K562 (cell line): ENCODE measurements around the gene DNASE2B. TPM values are rescaled to one million over a fixed set of nuclear protein-coding genes. Genes with fewer than 3 reads are reported as not detected.

Experiments used
- ATAC-seq: fragments of 200-7000 bp; cut with Tn5 transposase; 3 replicates; pipeline ENCODE4 v1.9.1; 2020; ENCODE audit warnings: moderate library complexity
- BruUV-seq: library from RNA; stranded (reverse); fragments of 400-500 nt; replicated peaks from 2 replicates; lab custom pipeline; 2021; lab: Mats Ljungman, UMichigan
- CTCF ChIA-PET: fragments of 300-600 bp; formaldehyde crosslinking; extraction: SDS; loops from one replicate; lab custom pipeline; 2021; ENCODE audit warnings: low intra/inter-chr PET ratio; lab: Yijun Ruan, JAX
- POLR2A ChIA-PET: fragments of 300-600, 350-650 bp; sonication (Branson Sonifier 250); formaldehyde crosslinking; extraction: SDS; loops from one replicate; lab custom pipeline; 2021; ENCODE audit warnings: antibody characterized with exemption, inconsistent platforms; lab: Yijun Ruan, JAX
- DNase-seq, 4 experiments: peaks; one replicate each; pipeline versions ENCODE4 v3.0.0 to v3.0.0-alpha.2; 2011 to 2018; ENCODE audit warnings: low spot score in 3 of 4, mixed read lengths in 3 of 4; ENCODE audit errors: extremely low read depth in 1 of 4
- FAIRE-seq: peaks from 2 replicates; lab custom pipeline; 2011; peaks lifted over from hg19 to GRCh38; lab: Jason Lieb, UNC
- H2AFZ ChIP-seq: 2 replicates; pipeline ENCODE4 v1.6.0; 2011; ENCODE audit warnings: low read depth, low read length, control low read depth, inconsistent platforms
- H3K27ac ChIP-seq: fragments of 200-600 bp; 3 replicates; pipeline ENCODE4 v1.8.0; 2011; ENCODE audit warnings: low read depth, mild to moderate bottlenecking, control low read depth, inconsistent platforms, low read length, moderate library complexity, mixed read lengths; ENCODE audit errors: extremely low read depth
- H3K27me3 ChIP-seq, 2 experiments: fragments of 300-600 bp in 1 of 2; 2 replicates in 1 of 2; 3 replicates in 1 of 2; pipeline versions ENCODE4 v1.6.0 to v1.8.0; 2011; ENCODE audit warnings: inconsistent platforms in 2 of 2, low read length in 2 of 2, mild to moderate bottlenecking in 1 of 2, mixed read lengths in 1 of 2, moderate library complexity in 1 of 2; ENCODE audit not compliant: control insufficient read depth in 2 of 2, insufficient read depth in 2 of 2
- H3K36me3 ChIP-seq: fragments of 300-600 bp; 3 replicates; pipeline ENCODE4 v1.8.0; 2011; ENCODE audit warnings: mild to moderate bottlenecking, low read length, inconsistent platforms; ENCODE audit not compliant: control insufficient read depth, insufficient read depth
- H3K4me1 ChIP-seq, 2 experiments: fragments of 200-600 bp in 1 of 2; replicated peaks in 1 of 2; 2 replicates in 1 of 2; 3 replicates in 1 of 2; pipeline versions ENCODE4 v1.5.1 to v1.8.0; 2011; ENCODE audit warnings: inconsistent platforms in 2 of 2, low read length in 2 of 2, mild to moderate bottlenecking in 1 of 2, mixed read lengths in 1 of 2, moderate library complexity in 1 of 2; ENCODE audit not compliant: control insufficient read depth in 2 of 2, insufficient read depth in 2 of 2
- H3K4me2 ChIP-seq: 2 replicates; pipeline ENCODE4 v1.6.1; 2011; ENCODE audit warnings: low read length, control low read depth, inconsistent platforms, mixed read lengths; ENCODE audit not compliant: insufficient read depth
- H3K4me3 ChIP-seq: fragments of 200-600 bp; sonication (generic), shearing (Covaris generic); 2 replicates; pipeline ENCODE4 v1.5.1; 2016; ENCODE audit warnings: control low read depth, inconsistent platforms
- H3K79me2 ChIP-seq: fragments of 200-600 bp; 3 replicates; pipeline ENCODE4 v1.8.0; 2011; ENCODE audit warnings: low read length, inconsistent platforms; ENCODE audit not compliant: control insufficient read depth, insufficient read depth
- H3K9ac ChIP-seq, 2 experiments: 2 replicates each; pipeline versions ENCODE4 v1.6.0 to v1.6.1; 2011; ENCODE audit warnings: low read depth in 2 of 2, low read length in 2 of 2, control low read depth in 1 of 2, inconsistent platforms in 1 of 2, mild to moderate bottlenecking in 1 of 2, mixed read lengths in 1 of 2; ENCODE audit not compliant: insufficient read depth in 1 of 2
- H3K9me1 ChIP-seq: one replicate; pipeline ENCODE4 v1.6.0; 2011; ENCODE audit warnings: inconsistent platforms, mild to moderate bottlenecking, low read length, moderate library complexity; ENCODE audit not compliant: control insufficient read depth, insufficient read depth
- H3K9me3 ChIP-seq: replicated peaks from 2 replicates; pipeline ENCODE4 v1.5.1; 2011; ENCODE audit warnings: low read depth, low read length, inconsistent platforms; ENCODE audit not compliant: control insufficient read depth, insufficient read depth
- H4K20me1 ChIP-seq: replicated peaks from 2 replicates; pipeline ENCODE4 v1.6.1; 2011; ENCODE audit warnings: low read length, inconsistent platforms, mixed read lengths; ENCODE audit not compliant: control insufficient read depth, insufficient read depth
- JUND ChIP-seq, 2 experiments: IDR thresholded peaks; 2 replicates in 1 of 2; 3 replicates in 1 of 2; pipeline ENCODE4 v1.6.1; 2011; ENCODE audit warnings: borderline replicate concordance in 2 of 2, low read depth in 2 of 2, low read length in 2 of 2, improper control_type of control experiment in 1 of 2, missing biosample characterization in 1 of 2, missing genetic modification characterization in 1 of 2, missing genetic modification reagents in 1 of 2
- MAZ ChIP-seq, 2 experiments: fragments of 450-650 bp in 1 of 2; sonication (generic) in 1 of 2; formaldehyde crosslinking; IDR thresholded peaks in 1 of 2; conservative IDR thresholded peaks in 1 of 2; 2 replicates each; pipeline versions ENCODE4 v1.4.0 to v1.5.0; 2020; ENCODE audit warnings: mild to moderate bottlenecking in 1 of 2, missing genetic modification reagents in 1 of 2
- POLR2AphosphoS5 ChIP-seq: IDR thresholded peaks from 2 replicates; pipeline ENCODE4 v1.6.1; 2011; ENCODE audit warnings: mild to moderate bottlenecking, low read depth, low read length, moderate library complexity; ENCODE audit not compliant: control insufficient read depth, insufficient read depth
- RBM17 ChIP-seq: fragments of 200-400 bp; formaldehyde crosslinking; IDR thresholded peaks from 2 replicates; pipeline ENCODE4 v1.6.1; 2017; ENCODE audit warnings: low read depth, mild to moderate bottlenecking, low read length, borderline replicate concordance
- SAP30 ChIP-seq: fragments of 200-600 bp; sonication (generic); IDR thresholded peaks from 2 replicates; pipeline ENCODE4 v1.6.1; 2012; ENCODE audit warnings: borderline replicate concordance, low read depth, mild to moderate bottlenecking, moderate library complexity, low read length, control low read depth, inconsistent platforms; ENCODE audit not compliant: insufficient read depth, poor library complexity, severe bottlenecking
- SRSF7 ChIP-seq: fragments of 200-400 bp; formaldehyde crosslinking; optimal IDR thresholded peaks from 2 replicates; pipeline ENCODE3; 2017; ENCODE audit warnings: mild to moderate bottlenecking, low read depth, low read length
- ZFX ChIP-seq: sonication (generic); formaldehyde crosslinking; IDR thresholded peaks from 2 replicates; pipeline ENCODE4 v1.8.0; 2022; ENCODE audit warnings: mild to moderate bottlenecking, missing genetic modification reagents, moderate library complexity
- ZNF263 ChIP-seq: sonication (generic); formaldehyde crosslinking; IDR thresholded peaks from 2 replicates; pipeline ENCODE4 v1.8.0; 2022; ENCODE audit warnings: mild to moderate bottlenecking, missing genetic modification reagents, borderline replicate concordance
- in situ Hi-C: fragments of 300-500 bp; cut with MboI; formaldehyde crosslinking; loops from 4 replicates; pipeline ENCODE4 v1.15.0; 2018; ENCODE audit warnings: inconsistent platforms, mixed read lengths
- intact Hi-C: fragments of 100-400 bp; cut with micrococcal nuclease; formaldehyde crosslinking; loops from 2 replicates; pipeline ENCODE4 v1.14.2; 2022
- polyA plus RNA-seq, 8 experiments: library from polyadenylated mRNA; depleted of rRNA in 4 of 8; stranded (reverse) in 5 of 8; unstranded in 3 of 8; fragments of >200 nt; fragmentation: Nextera tagmentation in 2 of 8; fragmentation: Illumina TruSeq in 1 of 8; extraction: Ambion mirVana in 2 of 8; extraction: Trizol in 1 of 8; gene quantifications; 2 replicates each; pipeline versions ENCODE4 v1.2.1 to v1.2.3, GENCODE V29; 2011 to 2014; ENCODE audit warnings: inconsistent platforms in 1 of 8, missing spikeins in 1 of 8
- total RNA-seq, 7 experiments: library from RNA; depleted of rRNA in 6 of 7; stranded (reverse); fragments of >200 nt in 6 of 7; fragmentation: Illumina TruSeq in 2 of 7; extraction: Trizol in 2 of 7; gene quantifications; 2 replicates each; pipeline versions ENCODE4 v1.2.1 to v1.2.3, GENCODE V29; 2011 to 2021; ENCODE audit warnings: low replicate concordance in 1 of 7
- TF ChIP-seq, protein P1 (sequence below): fragments of 450-650 bp; IDR thresholded peaks from one replicate; pipeline ENCODE4 v1.6.1; 2018; ENCODE audit warnings: mild to moderate bottlenecking, moderate library complexity; ENCODE audit not compliant: partially characterized antibody
- TF ChIP-seq, protein P2 (sequence below), 3 experiments: IDR thresholded peaks in 2 of 3; conservative IDR thresholded peaks in 1 of 3; 2 replicates each; pipeline ENCODE4 v1.5.1; 2011 to 2012; ENCODE audit warnings: low read length in 3 of 3, mild to moderate bottlenecking in 3 of 3, control low read depth in 2 of 3, improper control_type of control experiment in 1 of 3, inconsistent platforms in 1 of 3, low read depth in 1 of 3, mixed read lengths in 1 of 3, moderate library complexity in 1 of 3; ENCODE audit not compliant: insufficient read depth in 2 of 3
- TF ChIP-seq, protein P3 (sequence below): IDR thresholded peaks from 2 replicates; pipeline ENCODE4 v1.6.1; 2012; ENCODE audit warnings: low read depth, low read length, improper control_type of control experiment, borderline replicate concordance
- TF ChIP-seq, protein P4 (sequence below): sonication (generic); formaldehyde crosslinking; IDR thresholded peaks from 2 replicates; pipeline ENCODE4 v1.8.0; 2022; ENCODE audit warnings: mild to moderate bottlenecking, missing genetic modification reagents
- TF ChIP-seq, protein P5 (sequence below): fragments of 450-650 bp; formaldehyde crosslinking; IDR thresholded peaks from 2 replicates; pipeline ENCODE4 v1.4.0; 2020; ENCODE audit warnings: mild to moderate bottlenecking, moderate library complexity

Gene DNASE2B
- total and polyA plus RNA-seq, 9 of the 15 experiments (the other 6 are each of a cell fraction or from before 2014, with no cell fraction given), result not detected

DNA sequence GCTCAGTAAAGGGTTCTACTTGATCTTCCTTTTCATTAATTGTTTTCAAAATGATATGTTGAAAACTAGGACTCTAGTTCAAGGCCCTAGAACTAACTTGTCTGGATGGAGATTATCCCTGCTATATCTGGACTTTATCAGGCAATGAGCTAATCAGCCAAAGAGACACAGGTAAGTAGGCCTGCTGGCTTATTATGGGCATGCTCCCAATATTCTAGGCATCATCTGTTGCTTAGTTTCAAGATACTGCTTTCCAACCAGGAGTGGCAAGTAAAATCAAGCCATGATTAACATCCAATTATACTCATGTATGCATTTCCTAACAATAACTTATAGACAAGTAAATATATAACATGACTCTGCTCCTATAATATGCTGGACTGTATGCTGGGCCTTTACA, 4.2 kb downstream of the DNASE2B start:
- no peak overlapping the region for H2AFZ ChIP-seq
- no peaks in the 10 kb centered on the region for H3K79me2 ChIP-seq
- no peak for TF ChIP-seq JUND (IDR thresholded peaks at IDR 0.05; ENCODE audit: borderline replicate concordance, low read depth, low read length)
- TF ChIP-seq JUND (tag; IDR thresholded peaks at IDR 0.05; ENCODE audit: borderline replicate concordance, low read depth, low read length), result no peak
- TF ChIP-seq RBM17, result no peak
- TF ChIP-seq ZNF263 (CRISPR knock-in tag), result no peak
- TF ChIP-seq, protein P1, sequence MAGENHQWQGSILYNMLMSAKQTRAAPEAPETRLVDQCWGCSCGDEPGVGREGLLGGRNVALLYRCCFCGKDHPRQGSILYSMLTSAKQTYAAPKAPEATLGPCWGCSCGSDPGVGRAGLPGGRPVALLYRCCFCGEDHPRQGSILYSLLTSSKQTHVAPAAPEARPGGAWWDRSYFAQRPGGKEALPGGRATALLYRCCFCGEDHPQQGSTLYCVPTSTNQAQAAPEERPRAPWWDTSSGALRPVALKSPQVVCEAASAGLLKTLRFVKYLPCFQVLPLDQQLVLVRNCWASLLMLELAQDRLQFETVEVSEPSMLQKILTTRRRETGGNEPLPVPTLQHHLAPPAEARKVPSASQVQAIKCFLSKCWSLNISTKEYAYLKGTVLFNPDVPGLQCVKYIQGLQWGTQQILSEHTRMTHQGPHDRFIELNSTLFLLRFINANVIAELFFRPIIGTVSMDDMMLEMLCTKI, result no peak
- TF ChIP-seq ZFX (CRISPR knock-in tag), result no peak
- TF ChIP-seq, protein P2, sequence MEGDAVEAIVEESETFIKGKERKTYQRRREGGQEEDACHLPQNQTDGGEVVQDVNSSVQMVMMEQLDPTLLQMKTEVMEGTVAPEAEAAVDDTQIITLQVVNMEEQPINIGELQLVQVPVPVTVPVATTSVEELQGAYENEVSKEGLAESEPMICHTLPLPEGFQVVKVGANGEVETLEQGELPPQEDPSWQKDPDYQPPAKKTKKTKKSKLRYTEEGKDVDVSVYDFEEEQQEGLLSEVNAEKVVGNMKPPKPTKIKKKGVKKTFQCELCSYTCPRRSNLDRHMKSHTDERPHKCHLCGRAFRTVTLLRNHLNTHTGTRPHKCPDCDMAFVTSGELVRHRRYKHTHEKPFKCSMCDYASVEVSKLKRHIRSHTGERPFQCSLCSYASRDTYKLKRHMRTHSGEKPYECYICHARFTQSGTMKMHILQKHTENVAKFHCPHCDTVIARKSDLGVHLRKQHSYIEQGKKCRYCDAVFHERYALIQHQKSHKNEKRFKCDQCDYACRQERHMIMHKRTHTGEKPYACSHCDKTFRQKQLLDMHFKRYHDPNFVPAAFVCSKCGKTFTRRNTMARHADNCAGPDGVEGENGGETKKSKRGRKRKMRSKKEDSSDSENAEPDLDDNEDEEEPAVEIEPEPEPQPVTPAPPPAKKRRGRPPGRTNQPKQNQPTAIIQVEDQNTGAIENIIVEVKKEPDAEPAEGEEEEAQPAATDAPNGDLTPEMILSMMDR (IDR thresholded peaks at IDR 0.05 in 2 of 3, conservative IDR thresholded peaks at IDR 0.05 in 1 of 3; ENCODE audit: insufficient read depth in 2 of 3, low read depth in 1 of 3, low read length in 3 of 3), result no peak
- no peak for TF ChIP-seq SRSF7
- TF ChIP-seq, protein P3, sequence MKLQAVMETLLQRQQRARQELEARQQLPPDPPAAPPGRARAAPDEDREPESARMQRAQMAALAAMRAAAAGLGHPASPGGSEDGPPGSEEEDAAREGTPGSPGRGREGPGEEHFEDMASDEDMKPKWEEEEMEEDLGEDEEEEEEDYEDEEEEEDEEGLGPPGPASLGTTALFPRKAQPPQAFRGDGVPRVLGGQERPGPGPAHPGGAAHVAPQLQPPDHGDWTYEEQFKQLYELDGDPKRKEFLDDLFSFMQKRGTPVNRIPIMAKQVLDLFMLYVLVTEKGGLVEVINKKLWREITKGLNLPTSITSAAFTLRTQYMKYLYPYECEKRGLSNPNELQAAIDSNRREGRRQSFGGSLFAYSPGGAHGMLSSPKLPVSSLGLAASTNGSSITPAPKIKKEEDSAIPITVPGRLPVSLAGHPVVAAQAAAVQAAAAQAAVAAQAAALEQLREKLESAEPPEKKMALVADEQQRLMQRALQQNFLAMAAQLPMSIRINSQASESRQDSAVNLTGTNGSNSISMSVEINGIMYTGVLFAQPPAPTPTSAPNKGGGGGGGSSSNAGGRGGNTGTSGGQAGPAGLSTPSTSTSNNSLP, result no peak
- no peak for TF ChIP-seq MAZ (CRISPR knock-in tag; conservative IDR thresholded peaks at IDR 0.05 in 1 of 2, IDR thresholded peaks at IDR 0.05 in 1 of 2)
- no peak for TF ChIP-seq POLR2AphosphoS5
- TF ChIP-seq, protein P4, sequence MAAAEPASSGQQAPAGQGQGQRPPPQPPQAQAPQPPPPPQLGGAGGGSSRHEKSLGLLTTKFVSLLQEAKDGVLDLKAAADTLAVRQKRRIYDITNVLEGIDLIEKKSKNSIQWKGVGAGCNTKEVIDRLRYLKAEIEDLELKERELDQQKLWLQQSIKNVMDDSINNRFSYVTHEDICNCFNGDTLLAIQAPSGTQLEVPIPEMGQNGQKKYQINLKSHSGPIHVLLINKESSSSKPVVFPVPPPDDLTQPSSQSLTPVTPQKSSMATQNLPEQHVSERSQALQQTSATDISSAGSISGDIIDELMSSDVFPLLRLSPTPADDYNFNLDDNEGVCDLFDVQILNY (CRISPR knock-in tag), result no peak
- no peak for TF ChIP-seq SAP30
- TF ChIP-seq, protein P5, sequence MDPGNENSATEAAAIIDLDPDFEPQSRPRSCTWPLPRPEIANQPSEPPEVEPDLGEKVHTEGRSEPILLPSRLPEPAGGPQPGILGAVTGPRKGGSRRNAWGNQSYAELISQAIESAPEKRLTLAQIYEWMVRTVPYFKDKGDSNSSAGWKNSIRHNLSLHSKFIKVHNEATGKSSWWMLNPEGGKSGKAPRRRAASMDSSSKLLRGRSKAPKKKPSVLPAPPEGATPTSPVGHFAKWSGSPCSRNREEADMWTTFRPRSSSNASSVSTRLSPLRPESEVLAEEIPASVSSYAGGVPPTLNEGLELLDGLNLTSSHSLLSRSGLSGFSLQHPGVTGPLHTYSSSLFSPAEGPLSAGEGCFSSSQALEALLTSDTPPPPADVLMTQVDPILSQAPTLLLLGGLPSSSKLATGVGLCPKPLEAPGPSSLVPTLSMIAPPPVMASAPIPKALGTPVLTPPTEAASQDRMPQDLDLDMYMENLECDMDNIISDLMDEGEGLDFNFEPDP (CRISPR knock-in tag), result no peak
- H3K27ac ChIP-seq, result no peak overlapping the region
- ChIA-PET CTCF (no interaction called here), POLR2A (no interaction called here)
- H3K4me1 ChIP-seq, result peaks cover 0 to 3% of the 10 kb centered on the region in 2 experiments; a peak in 1 of 5 replicates
- ATAC-seq (no peak), FAIRE-seq (no peak), DNase-seq (no peak)
- H3K9ac ChIP-seq, result no peak overlapping the region
- no peaks in the 10 kb centered on the region for H3K27me3 ChIP-seq
- no peaks in the 10 kb centered on the region for H4K20me1 ChIP-seq
- BruUV-seq, result no TSS peak
- no peaks in the 10 kb centered on the region for H3K36me3 ChIP-seq
- H3K4me2 ChIP-seq, result no peak overlapping the region
- intact Hi-C loops, result no loop called here
- H3K9me1 ChIP-seq, result no peaks in the 10 kb centered on the region
- no peak overlapping the region for H3K4me3 ChIP-seq
- no peaks in the 10 kb centered on the region for H3K9me3 ChIP-seq
- in situ Hi-C loops, result no loop called here
